Colonic mucosa (tissue), 4 donors: Measurements from ENCODE around the gene CRY1. TPM values are rescaled to one million over a fixed set of nuclear protein-coding genes. Genes with fewer than 3 reads are reported as not detected.

ENCODE experiments used
- DNase-seq: peaks from one replicate; pipeline ENCODE4 v3.0.0-alpha.2; 2020
- H3K27ac ChIP-seq: fragments of 200-600 bp; one replicate; pipeline ENCODE4 v1.8.0; 2021
- H3K27me3 ChIP-seq: fragments of 200-600 bp; one replicate; pipeline ENCODE4 v1.8.0; 2021
- H3K36me3 ChIP-seq: fragments of 200-600 bp; one replicate; pipeline ENCODE4 v1.8.0; 2021
- H3K4me1 ChIP-seq: fragments of 200-600 bp; one replicate; pipeline ENCODE4 v1.8.0; 2021; ENCODE audit warnings: mild to moderate bottlenecking
- H3K4me3 ChIP-seq: fragments of 200-600 bp; one replicate; pipeline ENCODE4 v1.8.0; 2021
- H3K9ac ChIP-seq, 2 donors: one replicate each; pipeline ENCODE4 v1.7.0; 2013; ENCODE audit warnings: control low read depth in 2 of 2, low read depth in 2 of 2, low read length in 2 of 2
- H3K9me3 ChIP-seq: fragments of 200-600 bp; one replicate; pipeline ENCODE4 v1.8.0; 2021
- intact Hi-C: fragments of 100-400 bp; cut with DNase I; formaldehyde crosslinking; loops from one replicate; pipeline ENCODE4 v1.14.1; 2022
- total RNA-seq, 2 donors: library from RNA; stranded (reverse); fragmentation: NEBNext Ultra II Directional in 1 of 2; extraction: Animal tissue kit (Norgen Biotek cat#: 25700) in 1 of 2; gene quantifications; one replicate each; pipeline ENCODE4 v1.2.1, GENCODE V29; 2021
- TF ChIP-seq, protein P1 (sequence below): fragments of 200-600 bp; IDR thresholded peaks from one replicate; pipeline ENCODE4 v1.8.0; 2022; ENCODE audit warnings: antibody characterized with exemption, mild to moderate bottlenecking
- donor health status: healthy.
- donor health status: DM: no; HTN: no; CAD: no.
- donor health status: DM: no; HTN: no; CAD: no.

CRY1 gene
- total RNA-seq, 2 donors from 2014 or later = 14.2 to 22.5 TPM

DNA sequence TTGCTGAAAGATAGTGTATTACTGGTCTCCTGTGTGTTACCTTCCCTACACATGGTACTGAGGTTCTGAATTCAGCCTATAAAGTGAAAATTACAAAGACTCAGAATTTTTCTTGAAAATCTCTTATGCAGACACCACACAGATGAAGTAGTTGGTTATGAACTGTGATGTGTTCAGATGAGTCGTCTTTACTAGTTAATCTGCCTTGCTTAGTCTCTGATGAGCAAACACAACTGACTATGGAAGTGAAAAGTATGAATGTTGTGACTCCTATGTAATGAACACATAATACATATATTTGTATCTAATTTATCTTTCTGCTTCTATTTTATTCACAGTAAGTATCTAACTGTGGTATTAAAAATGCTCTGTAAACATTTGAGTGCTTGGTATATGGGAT lies 111.1 kb downstream of the CRY1 start:
- no peak for DNase-seq
- intact Hi-C loops = no loop called here
- TF ChIP-seq, protein P1, sequence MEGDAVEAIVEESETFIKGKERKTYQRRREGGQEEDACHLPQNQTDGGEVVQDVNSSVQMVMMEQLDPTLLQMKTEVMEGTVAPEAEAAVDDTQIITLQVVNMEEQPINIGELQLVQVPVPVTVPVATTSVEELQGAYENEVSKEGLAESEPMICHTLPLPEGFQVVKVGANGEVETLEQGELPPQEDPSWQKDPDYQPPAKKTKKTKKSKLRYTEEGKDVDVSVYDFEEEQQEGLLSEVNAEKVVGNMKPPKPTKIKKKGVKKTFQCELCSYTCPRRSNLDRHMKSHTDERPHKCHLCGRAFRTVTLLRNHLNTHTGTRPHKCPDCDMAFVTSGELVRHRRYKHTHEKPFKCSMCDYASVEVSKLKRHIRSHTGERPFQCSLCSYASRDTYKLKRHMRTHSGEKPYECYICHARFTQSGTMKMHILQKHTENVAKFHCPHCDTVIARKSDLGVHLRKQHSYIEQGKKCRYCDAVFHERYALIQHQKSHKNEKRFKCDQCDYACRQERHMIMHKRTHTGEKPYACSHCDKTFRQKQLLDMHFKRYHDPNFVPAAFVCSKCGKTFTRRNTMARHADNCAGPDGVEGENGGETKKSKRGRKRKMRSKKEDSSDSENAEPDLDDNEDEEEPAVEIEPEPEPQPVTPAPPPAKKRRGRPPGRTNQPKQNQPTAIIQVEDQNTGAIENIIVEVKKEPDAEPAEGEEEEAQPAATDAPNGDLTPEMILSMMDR = no peak
- Histone ChIP-seq H3K4me1 (peaks cover 7% of the 10 kb centered on the region), H3K9ac (no peak overlapping the region), H3K36me3 (no peaks in the 10 kb centered on the region), H3K27me3 (no peaks in the 10 kb centered on the region), H3K4me3 (no peak overlapping the region), H3K27ac (no peak overlapping the region), H3K9me3 (no peaks in the 10 kb centered on the region)

DNA sequence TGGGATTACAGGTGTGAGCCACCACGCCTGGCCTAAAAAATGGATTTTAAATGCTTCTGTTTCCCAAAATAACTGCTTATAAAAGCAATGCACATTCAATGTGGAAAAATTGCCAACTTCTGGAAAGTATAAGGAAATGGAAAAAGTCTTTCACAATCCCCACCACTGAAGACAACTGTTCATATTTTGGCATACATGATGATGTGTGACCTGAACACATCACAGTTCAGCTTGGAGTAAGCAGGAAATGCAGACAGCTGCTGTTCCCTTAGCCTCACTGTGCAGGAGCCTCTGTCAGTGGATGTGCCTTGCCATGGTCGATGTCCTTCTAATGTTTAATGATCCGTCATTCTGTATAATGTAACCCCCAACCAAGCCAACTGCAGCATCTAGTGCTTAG lies 111.6 kb downstream of the CRY1 start:
- H3K4me1 ChIP-seq = peaks cover 7% of the 10 kb centered on the region
- H3K36me3 ChIP-seq = no peaks in the 10 kb centered on the region
- H3K9me3 ChIP-seq = no peaks in the 10 kb centered on the region
- DNase-seq = no peak
- intact Hi-C loops = no loop called here
- H3K4me3 ChIP-seq = no peak overlapping the region
- H3K27me3 ChIP-seq = no peaks in the 10 kb centered on the region
- H3K27ac ChIP-seq = no peak overlapping the region
- no peak overlapping the region for H3K9ac ChIP-seq
- TF ChIP-seq, protein P1 = no peak

GRCh38 chr12:106980944-106981343 lies 112.4 kb downstream of the CRY1 start:
- Histone ChIP-seq H3K9ac (no peak overlapping the region), H3K27ac (no peak overlapping the region), H3K4me1 (peaks cover 6% of the 10 kb centered on the region), H3K4me3 (no peak overlapping the region), H3K36me3 (no peaks in the 10 kb centered on the region), H3K9me3 (no peaks in the 10 kb centered on the region), H3K27me3 (no peaks in the 10 kb centered on the region)
- TF ChIP-seq, protein P1 = no peak
- DNase-seq = no peak
- intact Hi-C loops = no loop called here

GRCh38 chr12:106978035-106978800 lies 115.1 kb downstream of the CRY1 start:
- no peaks in the 10 kb centered on the region for H3K27me3 ChIP-seq
- peak; percentile 82 for DNase-seq
- H3K4me1 ChIP-seq = no peaks in the 10 kb centered on the region
- H3K36me3 ChIP-seq = no peaks in the 10 kb centered on the region
- intact Hi-C loops = no loop called here
- H3K27ac ChIP-seq = no peak overlapping the region
- TF ChIP-seq, protein P1 = no peak
- H3K9me3 ChIP-seq = no peaks in the 10 kb centered on the region
- H3K4me3 ChIP-seq = no peak overlapping the region
- H3K9ac ChIP-seq = no peak overlapping the region

GRCh38 chr12:106976668-106977067 lies 116.7 kb downstream of the CRY1 start:
- H3K4me3 ChIP-seq = no peak overlapping the region
- H3K27me3 ChIP-seq = no peaks in the 10 kb centered on the region
- H3K9ac ChIP-seq = no peak overlapping the region
- intact Hi-C loops = no loop called here
- TF ChIP-seq, protein P1 = no peak
- no peaks in the 10 kb centered on the region for H3K4me1 ChIP-seq
- no peaks in the 10 kb centered on the region for H3K9me3 ChIP-seq
- no peak for DNase-seq
- no peaks in the 10 kb centered on the region for H3K36me3 ChIP-seq
- H3K27ac ChIP-seq = peak overlapping the region; percentile 36
